T47D (cell line): Measurements from ENCODE around the gene NDUFA6.

ENCODE experiments used
- DNase-seq, 2 experiments: peaks; one replicate each; pipeline versions ENCODE4 v3.0.0 to v3.0.0-alpha.2; 2011 to 2012; ENCODE audit warnings: low read depth in 1 of 2, low spot score in 1 of 2
- JUND ChIP-seq: IDR thresholded peaks from 2 replicates; pipeline ENCODE4 v1.6.1; 2012; ENCODE audit warnings: low read depth
- in situ Hi-C: cut with HindIII; loops from 2 replicates; pipeline ENCODE4 v1.10.0; 2016; ENCODE audit warnings: low sequenced_read_pairs, low pct_unique_long_range_greater_than_20kb

Gene NDUFA6

GRCh38 chr22:42070517-42071422, 19.8 kb downstream of the NDUFA6 start, which contains the start of gene NAGA:
Gene NAGA (minus strand): TSS chr22:42070812. CDS start chr22:42070297, 515 bp downstream.
- in situ Hi-C loops, result no loop called here
- peak; percentile 83 to 97 for DNase-seq
- TF ChIP-seq JUND, result no peak

DNA sequence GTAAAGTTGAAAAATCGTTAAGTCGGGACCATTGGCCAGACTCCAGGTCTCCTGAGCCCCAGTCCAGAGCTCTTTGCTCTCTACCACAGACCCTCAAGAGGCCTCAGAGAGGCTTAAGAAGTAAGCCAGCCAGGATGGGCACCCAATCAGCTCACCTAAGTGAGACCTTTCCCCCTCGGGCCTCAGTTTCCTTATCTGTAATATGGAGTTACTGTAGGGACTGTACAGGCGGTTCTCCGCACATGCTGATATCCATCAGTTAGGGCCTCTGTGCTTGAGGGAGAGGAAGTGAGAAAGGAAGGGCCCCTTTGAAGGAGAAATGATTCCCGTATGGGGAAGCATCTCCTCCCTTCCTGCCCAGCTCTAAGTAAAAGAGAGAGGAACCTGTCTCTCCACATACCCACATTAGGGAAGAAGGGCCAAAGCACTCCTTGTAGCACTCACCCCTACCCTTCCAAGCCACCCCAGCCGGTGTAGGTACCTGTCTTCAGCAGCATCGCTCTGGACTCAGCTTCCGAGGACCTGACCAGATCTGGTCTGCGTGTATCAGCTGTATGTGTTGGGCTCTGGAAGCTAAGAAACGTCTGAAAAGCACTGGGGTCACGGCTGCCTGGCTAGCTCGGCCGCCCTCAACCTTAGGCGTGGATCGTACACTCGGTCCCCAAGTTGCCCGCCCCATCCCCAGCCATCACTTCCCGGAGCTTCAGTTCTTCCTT, 20.6 kb downstream of the NDUFA6 start:
- DNase-seq, result peak in 1 of 2 experiments; percentile 41
- TF ChIP-seq JUND, result no peak
- in situ Hi-C loops, result no loop called here

GRCh38 chr22:42068291-42068690, 22.3 kb downstream of the NDUFA6 start:
- DNase-seq, result no peak
- in situ Hi-C loops, result no loop called here
- no peak for TF ChIP-seq JUND

GRCh38 chr22:42067671-42068251, 22.8 kb downstream of the NDUFA6 start:
- in situ Hi-C loops, result no loop called here
- DNase-seq, result no peak
- TF ChIP-seq JUND, result no peak

DNA sequence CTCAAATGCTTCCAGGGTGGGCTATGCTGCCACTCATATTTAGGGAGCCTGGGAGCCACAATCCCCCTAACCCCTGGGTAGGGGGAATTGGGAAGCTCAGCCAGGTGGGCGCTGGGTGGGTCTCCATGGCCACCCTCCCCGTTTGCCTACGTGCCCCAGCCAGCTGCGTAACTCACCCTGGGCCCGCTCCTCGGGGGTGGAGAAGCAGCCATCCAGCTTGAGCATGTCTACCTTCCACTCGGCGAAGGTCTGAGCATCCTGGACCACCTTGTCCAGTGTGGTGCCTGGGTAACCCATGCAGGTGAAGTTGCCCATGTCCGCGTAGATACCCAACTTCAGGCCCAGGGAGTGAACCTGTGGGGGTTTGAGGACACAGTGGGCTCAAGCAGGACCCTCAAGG, 23.6 kb downstream of the NDUFA6 start:
- TF ChIP-seq JUND, result no peak
- in situ Hi-C loops, result no loop called here
- no peak for DNase-seq

- DNase-seq, result no peak
- in situ Hi-C loops, result no loop called here
- no peak for TF ChIP-seq JUND
These were observed 24.3 kb downstream of the NDUFA6 start for GRCh38 chr22:42066126-42066761.

GRCh38 chr22:42065438-42066125, 25.0 kb downstream of the NDUFA6 start:
- DNase-seq, result no peak
- no peak for TF ChIP-seq JUND
- in situ Hi-C loops, result no loop called here

DNA sequence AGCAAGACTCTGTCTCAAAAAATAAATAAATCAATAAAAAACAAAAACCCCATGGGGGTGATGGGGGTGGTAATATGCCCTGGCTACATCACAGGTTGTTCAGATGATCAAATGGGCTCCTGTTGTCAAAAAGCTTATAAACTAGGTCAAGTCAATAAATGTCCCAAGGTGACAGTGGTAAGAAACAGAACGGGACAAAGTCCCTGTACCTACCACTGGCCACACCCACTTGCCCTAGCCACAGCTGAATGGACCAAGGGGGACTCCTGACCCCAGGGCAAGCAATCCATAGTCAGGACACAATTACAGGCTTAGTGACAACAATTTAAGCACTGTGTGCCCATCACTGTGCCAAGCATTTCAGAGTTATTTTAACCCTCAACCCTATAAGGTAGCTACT, 25.9 kb downstream of the NDUFA6 start:
- in situ Hi-C loops, result no loop called here
- DNase-seq, result no peak
- TF ChIP-seq JUND, result no peak

DNA sequence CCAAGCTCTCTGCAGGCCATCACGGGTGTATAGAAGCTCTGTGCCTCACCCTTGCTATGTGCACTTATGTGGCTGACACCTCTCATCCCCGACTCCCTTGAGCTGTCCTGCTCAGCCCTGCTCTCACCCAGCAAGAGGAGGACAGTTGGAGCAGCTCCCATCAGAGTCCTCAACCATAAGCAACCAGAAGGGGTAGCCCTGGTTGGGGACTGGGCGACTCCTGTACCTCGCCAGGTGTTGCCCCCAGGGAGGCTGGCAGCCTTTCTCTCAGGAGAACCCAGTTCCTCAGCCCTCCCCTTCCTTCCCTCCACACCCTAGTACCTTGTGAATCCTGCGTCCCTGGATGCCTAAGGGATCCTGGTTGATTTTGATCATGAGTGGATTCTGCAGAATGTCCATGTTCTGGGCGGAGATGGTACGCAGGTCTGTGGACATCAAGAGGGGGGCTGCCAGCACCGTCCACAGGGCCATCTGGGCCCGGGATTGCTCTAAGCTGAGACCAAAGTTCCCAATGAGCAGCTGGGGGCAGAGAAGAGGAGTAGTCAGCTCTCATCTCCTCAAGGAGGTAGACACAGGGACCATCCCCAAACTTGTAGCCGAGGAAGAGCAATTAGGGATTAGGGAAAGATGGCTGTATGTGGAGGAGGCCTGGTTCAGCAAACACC, 27.9 kb downstream of the NDUFA6 start:
- in situ Hi-C loops, result no loop called here
- no peak for DNase-seq
- TF ChIP-seq JUND, result no peak

GRCh38 chr22:42061041-42061440, 29.5 kb downstream of the NDUFA6 start:
- TF ChIP-seq JUND, result no peak
- DNase-seq, result no peak
- in situ Hi-C loops, result no loop called here

DNA sequence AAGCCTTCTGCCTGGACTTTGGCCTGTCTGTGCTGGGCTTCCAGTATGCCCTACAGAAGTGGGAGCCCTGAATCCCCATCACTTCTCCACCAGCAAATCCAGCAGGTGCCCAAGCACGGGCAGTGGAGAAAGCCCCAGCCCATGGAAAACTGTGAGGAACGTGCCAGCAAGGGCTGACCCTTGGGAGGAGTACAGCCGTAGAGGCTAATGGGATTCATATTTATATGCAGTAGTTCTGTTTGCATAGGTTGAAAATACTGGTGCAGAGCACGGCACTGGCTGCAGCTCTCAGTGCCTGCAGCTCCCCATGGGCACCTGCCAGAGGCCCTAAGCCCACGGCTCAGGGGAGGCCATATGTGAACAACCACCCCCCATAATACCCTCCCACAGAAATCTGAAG, 30.1 kb downstream of the NDUFA6 start:
- in situ Hi-C loops, result no loop called here
- TF ChIP-seq JUND, result no peak
- no peak for DNase-seq
